ENCODE results near the gene PITRM1.
A peak's percentile ranks its signal among the peaks of the same experiment; 100 is the strongest.

Gene PITRM1

GRCh38 chr10:3137958-3138726 lies 34.4 kb downstream of the PITRM1 start:
- DNase-seq = no peak

DNA sequence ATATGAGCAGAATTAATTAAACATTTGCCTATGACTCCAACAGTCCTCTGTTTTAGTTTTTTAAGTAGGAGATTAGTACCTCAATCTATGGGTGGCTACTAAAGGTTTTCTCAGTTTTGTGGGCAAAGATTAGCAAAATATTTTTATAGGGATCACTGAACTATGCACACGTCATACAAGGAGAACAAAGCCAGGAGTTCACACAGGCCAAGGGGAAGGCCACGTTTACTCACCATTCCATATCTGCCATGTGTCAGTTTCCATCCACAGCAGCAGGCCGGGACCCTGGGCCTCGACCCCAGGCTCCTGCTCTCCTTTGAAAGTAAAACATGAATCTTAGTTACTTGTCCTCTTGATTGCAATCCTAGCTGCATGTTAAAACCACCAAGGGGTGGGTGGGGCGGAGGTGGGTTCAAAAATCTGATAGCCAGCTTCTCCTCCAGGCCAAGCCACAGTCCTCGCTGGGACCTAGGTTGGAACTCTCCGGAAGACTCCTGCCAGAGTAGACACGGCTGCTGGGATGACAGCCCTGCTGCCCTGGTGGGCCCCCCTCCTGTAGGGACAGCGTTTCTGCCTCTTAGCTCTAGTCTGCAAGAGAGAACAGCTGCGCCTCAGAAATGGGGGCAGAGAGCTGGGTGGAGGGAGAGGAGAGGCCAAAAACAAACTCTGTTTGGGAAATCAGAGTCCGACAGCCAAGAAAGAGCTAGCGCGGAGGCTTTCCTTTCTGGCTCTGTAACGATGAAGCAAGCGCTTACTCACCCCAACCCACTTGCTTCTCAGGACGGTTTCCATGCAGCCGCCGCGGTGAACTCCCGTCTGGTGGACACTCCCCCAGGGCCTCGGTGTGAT lies 35.6 kb downstream of the PITRM1 start:
- DNase-seq = peak; percentile 15

- DNase-seq = no peak
Observed at GRCh38 chr10:3136336-3136735, 36.2 kb downstream of the PITRM1 start.

DNA sequence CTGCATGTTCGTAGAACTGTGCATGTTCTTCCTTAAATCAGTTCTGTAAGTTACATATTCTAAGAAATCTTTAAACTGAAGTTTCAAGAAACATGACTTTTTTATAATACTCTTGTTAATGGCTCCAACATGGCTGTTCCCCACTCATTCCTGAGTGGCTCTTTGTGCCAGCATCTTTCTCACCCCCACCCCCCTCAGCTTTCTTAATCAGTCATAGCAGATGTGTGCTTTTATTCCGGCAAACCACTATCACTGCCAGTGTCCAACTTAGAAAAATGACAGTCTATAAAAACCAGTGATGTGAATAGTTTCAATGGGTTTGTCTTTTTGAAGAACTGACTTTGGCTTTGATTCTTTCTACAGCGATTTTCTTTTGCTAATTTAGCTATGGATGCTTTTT lies 37.6 kb downstream of the PITRM1 start:
- DNase-seq = no peak

DNA sequence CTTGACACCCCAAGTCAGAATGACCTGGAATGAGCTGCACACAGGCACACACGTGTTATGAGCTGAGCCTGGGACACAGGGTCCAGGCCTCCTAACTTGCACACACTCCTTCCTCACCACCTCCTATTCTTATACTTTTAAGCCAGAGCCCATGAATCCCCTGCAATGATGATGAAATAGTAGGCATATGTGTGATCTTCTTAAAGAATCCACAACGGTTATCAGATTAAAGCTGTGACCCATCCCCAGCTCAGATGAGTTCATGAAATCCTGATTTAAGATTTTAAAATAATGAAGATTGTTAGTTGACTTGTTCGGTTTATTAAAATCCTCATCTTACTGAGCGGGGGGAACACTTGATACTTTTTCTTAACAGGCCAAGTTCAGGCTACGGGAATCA lies 38.6 kb downstream of the PITRM1 start:
- DNase-seq = no peak

- no peak for DNase-seq
Observed at GRCh38 chr10:3132036-3133025, 40.3 kb downstream of the PITRM1 start.

DNA sequence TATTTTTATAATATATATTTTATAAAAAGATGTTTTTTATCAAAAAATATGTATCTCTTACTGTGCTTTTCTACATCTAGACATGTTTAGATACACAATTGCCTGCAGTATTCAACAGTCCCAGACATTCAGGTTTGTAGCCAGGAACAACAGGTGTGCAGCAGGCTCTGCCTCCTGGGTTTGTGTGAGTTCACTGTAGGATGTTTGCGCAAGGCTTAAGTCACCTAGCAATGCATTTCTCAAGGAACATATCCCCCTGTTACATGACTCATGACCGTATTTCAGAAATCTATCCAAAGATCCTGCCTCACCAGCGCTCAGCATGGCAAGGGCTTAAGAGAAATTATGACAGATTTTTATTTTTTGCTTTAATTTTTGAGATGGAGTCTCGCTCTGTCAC lies 41.5 kb downstream of the PITRM1 start:
- DNase-seq = no peak

DNA sequence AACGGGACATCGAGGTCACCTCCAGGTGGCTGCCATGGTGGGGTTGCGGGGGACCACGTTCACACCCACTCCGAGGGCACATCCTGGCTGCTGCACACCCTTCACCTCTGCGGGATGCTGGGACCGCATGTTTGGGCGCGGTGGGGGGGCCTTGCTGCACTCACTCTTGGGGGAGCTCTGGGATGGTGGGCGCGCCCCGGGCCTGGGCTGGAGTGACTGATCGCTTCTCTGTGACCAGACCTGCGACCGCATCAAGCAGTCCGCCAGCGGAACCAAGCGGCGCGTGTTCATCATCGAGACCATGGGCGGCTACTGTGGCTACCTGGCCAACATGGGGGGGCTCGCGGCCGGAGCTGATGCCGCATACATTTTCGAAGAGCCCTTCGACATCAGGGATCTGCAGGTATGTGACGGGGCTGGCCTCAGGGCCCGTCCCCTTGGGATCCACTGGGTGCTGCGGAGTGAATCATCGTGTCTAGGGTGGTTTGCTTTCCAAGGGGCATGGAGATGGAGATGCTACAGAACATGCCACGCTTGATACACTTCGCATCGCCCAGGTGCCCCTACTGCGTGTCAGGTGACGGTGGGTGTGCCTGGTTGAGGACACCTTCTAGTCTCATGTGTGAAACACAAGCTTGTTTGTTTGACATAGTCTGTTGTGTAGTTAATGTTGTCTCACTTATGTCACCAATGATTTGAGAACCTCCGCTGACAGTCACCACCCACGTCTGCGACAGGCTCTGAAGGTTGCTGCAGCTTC lies 42.8 kb downstream of the PITRM1 start:
- no peak for DNase-seq

DNA sequence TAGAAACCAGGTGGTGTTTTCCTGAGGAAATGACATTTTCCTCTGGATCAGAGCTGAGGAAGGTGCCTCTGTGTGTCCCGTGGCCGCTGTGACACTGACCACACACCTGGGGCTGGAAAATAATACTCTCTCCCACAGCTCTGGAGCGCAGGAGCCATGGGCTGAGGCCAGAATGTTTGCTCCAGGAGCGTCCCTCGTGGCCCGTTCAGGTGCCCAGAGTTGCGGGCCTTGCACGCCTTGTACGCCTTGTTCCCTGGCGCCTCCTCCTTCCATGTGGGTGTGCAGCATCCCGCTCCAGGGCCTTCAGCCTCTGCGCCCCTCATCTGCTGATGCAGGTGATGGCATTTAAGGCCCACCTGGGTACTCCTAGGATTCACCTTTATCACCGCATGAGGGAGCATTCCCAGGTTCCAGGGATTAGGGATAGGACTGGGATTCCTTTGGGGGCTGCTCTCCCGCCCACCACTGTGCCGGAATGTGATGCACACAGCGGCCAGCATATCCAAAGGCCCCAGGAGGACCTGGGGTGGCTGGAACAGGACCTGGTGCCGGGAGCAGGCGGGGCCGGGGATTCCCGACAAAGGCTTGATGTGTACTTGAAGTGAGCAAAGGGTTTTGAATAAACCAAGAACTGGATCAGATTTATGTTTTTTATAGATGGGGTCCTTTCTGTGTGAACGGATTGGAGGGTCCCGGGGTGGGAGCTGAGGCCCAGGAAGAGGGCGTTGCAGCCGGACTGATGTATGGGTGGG lies 44.0 kb downstream of the PITRM1 start:
- DNase-seq = no peak

DNA sequence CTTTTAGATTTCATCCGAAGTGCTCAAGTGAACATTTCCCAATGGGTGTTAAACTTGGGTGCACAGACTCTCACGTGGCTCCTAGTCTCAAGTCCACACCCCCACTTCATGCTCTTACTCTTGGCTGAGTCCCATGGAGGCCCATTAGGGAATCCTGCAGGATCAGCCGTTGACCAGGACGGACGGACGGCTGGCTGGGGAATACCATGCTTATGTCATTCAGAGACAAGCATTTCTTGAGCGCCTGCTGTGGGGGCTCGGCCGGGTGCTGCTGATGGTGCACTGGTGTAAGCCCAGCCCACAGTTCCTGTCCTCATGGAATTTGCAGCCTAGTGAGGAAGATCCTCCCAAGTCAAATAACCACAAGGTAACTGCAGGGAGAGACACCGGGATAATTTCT lies 44.7 kb downstream of the PITRM1 start:
- DNase-seq = no peak

DNA sequence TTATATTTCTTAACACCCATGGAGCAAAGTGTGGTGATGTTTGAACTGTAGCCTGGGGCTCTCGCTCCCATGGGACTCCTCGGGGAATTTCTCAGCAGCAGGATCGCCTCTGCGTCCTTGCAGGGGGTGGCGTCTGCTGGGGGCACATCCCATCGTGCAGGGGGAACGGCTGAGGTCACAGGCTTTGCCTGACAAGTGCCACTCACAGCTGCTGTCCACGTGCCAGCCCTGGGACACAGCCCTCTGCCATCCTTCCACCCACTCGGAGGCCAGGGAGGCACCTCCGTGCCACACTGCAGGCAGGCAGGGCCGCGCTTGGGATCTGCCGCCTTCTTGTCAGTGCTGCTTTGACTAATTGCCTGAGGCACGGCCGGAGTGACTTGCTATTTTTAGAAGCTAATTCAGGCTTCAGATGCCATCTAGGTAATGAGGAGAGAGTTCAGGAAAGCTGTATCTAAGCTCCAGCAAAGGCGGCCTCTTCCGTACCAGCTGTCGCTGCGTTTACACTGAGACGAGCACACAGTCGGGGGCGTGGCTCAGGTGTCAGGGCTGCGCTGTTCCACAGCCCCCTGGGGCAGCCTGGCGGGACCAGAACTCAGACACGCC lies 45.7 kb downstream of the PITRM1 start:
- no peak for DNase-seq

GRCh38 chr10:3126249-3126648 lies 46.3 kb downstream of the PITRM1 start:
- DNase-seq = no peak

DNA sequence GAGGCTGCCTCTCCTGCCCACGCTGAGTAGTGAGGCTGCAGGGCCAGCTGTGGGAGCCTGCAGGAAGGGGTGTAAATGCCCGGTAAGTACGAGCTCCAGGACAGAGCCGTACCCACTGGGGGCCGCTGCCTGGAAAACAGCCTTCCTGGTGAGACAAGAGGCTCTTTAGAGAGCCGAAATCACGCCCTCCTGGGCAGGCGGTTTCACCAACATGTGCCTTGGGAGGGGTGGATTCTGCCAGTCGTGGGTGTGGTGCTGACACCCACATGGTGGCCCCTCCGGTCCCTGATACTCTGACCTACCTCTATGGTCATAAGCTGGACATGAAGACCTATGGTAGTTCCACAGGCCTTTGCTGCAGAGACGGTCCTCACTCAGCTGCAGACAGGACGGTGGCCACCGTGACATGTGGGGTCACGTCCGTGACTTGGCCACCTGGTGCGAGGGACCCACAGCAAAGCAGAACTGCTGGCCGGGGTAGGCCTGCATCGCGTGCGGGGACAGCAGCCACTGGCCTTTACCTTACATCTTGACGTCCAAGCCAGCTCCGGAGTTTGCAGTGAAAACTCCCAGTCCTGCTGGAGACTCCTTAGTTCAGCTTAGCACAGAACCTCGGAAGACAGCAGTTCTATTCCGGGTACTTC lies 46.9 kb downstream of the PITRM1 start:
- DNase-seq = no peak

DNA sequence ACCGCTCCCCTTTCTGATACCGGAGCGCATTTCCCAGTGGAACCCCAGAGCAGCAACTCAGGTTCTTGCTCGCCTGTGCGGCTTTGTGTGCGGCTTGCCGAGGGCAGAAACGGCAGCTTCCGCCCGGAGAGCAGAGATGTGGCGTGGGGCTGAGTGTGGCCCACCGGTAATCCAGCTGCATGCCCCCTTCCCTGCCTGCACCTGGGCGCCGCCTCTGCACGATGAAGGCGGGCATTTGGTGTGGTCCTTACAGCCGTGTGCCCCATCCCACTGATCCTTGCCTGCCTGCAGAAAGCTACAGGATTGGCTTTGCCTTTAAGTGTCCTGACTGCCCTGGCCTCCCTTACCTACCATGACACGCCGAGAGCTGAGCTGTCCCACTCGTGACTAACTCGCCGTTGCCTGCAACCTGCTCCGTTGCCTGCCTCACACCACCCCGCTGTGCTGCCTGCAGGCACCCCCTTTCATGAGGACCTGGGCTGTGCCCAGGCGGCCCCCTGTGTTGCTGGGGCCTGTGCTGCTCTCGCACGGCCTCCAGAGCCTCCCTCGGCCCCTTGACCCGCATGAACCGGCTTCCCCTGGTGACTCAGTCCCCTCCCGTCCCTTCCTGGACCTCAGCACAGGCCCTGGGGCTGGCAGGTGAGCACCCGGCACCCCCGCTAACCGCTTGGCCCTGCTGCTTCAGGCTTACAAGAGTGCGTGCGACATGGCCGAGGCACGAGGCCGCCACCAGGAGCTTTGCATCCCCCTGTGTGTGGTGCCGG lies 48.0 kb downstream of the PITRM1 start:
- no peak for DNase-seq

GRCh38 chr10:3123571-3124411 lies 48.8 kb downstream of the PITRM1 start:
- DNase-seq = no peak

GRCh38 chr10:3122486-3123205 lies 49.9 kb downstream of the PITRM1 start:
- no peak for DNase-seq

- no peak for DNase-seq
Observed at GRCh38 chr10:3122034-3122433, 50.5 kb downstream of the PITRM1 start.

Data from fibroblast of skin of scalp (primary cell).